OCI-LY3 (cell line): ENCODE results near the gene PPP1R36.

ENCODE experiments used
- H2AFZ ChIP-seq: fragments of 200-600, 300-600 bp; shearing (Covaris generic); 2 replicates; pipeline ENCODE4 v1.6.0; 2014; ENCODE audit warnings: antibody characterized with exemption, low read depth, low read length
- H3K27ac ChIP-seq: fragments of 200-600, 300-600 bp; sonication (generic); 2 replicates; pipeline ENCODE4 v1.5.1; 2014; ENCODE audit warnings: mild to moderate bottlenecking, low read length, moderate library complexity, mixed read lengths
- H3K27me3 ChIP-seq: fragments of 200-600, 300-600 bp; sonication (generic); 2 replicates; pipeline ENCODE4 v1.6.1; 2014; ENCODE audit warnings: low read depth, low read length, mixed read lengths
- H3K36me3 ChIP-seq: fragments of 200-600, 300-600 bp; sonication (generic); replicated peaks from 2 replicates; pipeline ENCODE3; 2014; ENCODE audit warnings: low read depth, low read length, mixed read lengths
- H3K4me1 ChIP-seq: fragments of 300-600, 200-600 bp; sonication (generic); 2 replicates; pipeline ENCODE4 v1.6.1; 2014; ENCODE audit warnings: low read length, mixed read lengths
- H3K4me2 ChIP-seq: fragments of 200-600, 300-600 bp; sonication (generic); 2 replicates; pipeline ENCODE4 v1.6.1; 2014; ENCODE audit warnings: low read length, mixed read lengths
- H3K4me3 ChIP-seq: fragments of 300-600, 200-600 bp; sonication (generic); 2 replicates; pipeline ENCODE4 v1.5.1; 2014; ENCODE audit warnings: antibody characterized with exemption, mild to moderate bottlenecking, low read length, moderate library complexity
- H3K79me2 ChIP-seq: fragments of 300-600, 200-600 bp; shearing (Covaris generic); 2 replicates; pipeline ENCODE4 v1.6.1; 2014; ENCODE audit warnings: mild to moderate bottlenecking, low read length, mixed read lengths
- H3K9ac ChIP-seq: fragments of 300-600, 200-600 bp; shearing (Covaris generic); 2 replicates; pipeline ENCODE4 v1.6.0; 2014; ENCODE audit warnings: mild to moderate bottlenecking, low read length, moderate library complexity
- H3K9me3 ChIP-seq: fragments of 200-600, 300-600 bp; shearing (Covaris generic); 2 replicates; pipeline ENCODE4 v1.6.1; 2014; ENCODE audit warnings: low read length, mixed read lengths; ENCODE audit not compliant: insufficient read depth
- H4K20me1 ChIP-seq: fragments of 200-600, 300-600 bp; sonication (generic); 2 replicates; pipeline ENCODE4 v1.6.1; 2016; ENCODE audit warnings: low read length, mixed read lengths; ENCODE audit not compliant: insufficient read depth
- EZH2phosphoT487 ChIP-seq: fragments of 200-600 bp; shearing (Covaris generic); IDR thresholded peaks from 2 replicates; pipeline ENCODE4 v1.6.1; 2018; ENCODE audit warnings: antibody characterized with exemption, mixed run types, low read depth
- TF ChIP-seq, protein P1 (sequence below): fragments of 200-600, 300-600 bp; sonication (generic); IDR thresholded peaks from 2 replicates; pipeline ENCODE4 v1.5.1; 2014; ENCODE audit warnings: antibody characterized with exemption, low read length, low read depth

Gene PPP1R36

DNA sequence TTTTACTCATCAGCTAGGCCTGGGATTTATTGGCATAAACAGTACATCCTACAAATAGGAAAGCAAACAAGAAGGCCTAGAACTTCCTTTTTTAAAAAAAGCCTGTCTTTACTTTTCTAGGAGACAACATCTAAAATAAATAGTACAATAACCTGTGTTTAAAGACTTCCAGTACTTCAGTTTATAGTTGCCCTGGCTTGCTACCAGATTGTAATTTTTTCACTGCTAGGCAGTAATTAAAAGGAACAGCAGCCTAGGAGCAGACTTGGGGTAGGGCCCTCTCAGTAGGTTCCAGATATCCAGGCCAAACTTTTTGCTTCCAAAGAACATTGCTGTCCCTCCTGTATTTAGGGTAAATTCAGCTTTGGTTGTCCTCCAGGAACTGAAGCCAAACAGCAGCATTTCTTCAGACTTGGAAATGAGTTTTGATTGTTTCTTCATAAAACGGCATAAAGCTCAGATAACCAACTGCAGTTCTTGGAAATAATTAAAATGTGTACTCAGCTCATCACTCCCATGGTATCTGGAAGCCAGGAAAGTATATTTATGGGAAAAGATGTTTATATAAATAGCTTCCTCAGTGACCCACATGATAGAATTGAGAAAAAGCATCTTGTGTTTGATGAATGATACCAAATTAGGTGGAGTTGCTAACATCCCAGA, 61.7 kb downstream of the PPP1R36 start:
- no peak for TF ChIP-seq EZH2phosphoT487
- TF ChIP-seq, protein P1, sequence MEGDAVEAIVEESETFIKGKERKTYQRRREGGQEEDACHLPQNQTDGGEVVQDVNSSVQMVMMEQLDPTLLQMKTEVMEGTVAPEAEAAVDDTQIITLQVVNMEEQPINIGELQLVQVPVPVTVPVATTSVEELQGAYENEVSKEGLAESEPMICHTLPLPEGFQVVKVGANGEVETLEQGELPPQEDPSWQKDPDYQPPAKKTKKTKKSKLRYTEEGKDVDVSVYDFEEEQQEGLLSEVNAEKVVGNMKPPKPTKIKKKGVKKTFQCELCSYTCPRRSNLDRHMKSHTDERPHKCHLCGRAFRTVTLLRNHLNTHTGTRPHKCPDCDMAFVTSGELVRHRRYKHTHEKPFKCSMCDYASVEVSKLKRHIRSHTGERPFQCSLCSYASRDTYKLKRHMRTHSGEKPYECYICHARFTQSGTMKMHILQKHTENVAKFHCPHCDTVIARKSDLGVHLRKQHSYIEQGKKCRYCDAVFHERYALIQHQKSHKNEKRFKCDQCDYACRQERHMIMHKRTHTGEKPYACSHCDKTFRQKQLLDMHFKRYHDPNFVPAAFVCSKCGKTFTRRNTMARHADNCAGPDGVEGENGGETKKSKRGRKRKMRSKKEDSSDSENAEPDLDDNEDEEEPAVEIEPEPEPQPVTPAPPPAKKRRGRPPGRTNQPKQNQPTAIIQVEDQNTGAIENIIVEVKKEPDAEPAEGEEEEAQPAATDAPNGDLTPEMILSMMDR = no peak
- H4K20me1 ChIP-seq = no peaks in the 10 kb centered on the region
- H3K27ac ChIP-seq = no peak overlapping the region
- no peaks in the 10 kb centered on the region for H3K79me2 ChIP-seq
- no peaks in the 10 kb centered on the region for H3K9me3 ChIP-seq
- no peak overlapping the region for H3K4me3 ChIP-seq
- no peak overlapping the region for H3K9ac ChIP-seq
- peaks cover 3% of the 10 kb centered on the region; the same call in 1 of the 2 replicates for H3K27me3 ChIP-seq
- no peaks in the 10 kb centered on the region for H3K36me3 ChIP-seq
- no peak overlapping the region for H2AFZ ChIP-seq
- H3K4me1 ChIP-seq = peaks cover 9% of the 10 kb centered on the region
- no peak overlapping the region for H3K4me2 ChIP-seq

DNA sequence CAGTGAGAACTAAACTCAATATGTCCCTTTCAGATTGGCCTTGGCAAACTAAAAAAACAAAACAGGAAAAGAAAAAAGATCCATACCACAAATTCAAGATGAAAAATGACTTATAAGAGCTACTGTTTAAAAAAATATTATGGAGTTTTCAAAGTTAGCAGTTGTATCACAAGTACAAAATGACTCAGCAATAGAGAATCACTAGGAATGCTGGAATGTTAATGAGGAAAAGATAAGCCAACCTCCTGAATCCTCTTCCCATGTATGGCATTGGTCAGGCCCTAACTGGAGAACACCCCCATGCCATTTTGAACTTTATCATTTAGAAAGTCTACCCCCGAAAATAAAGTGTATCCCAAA, 62.2 kb downstream of the PPP1R36 start:
- Histone ChIP-seq H3K4me2 (no peak overlapping the region), H3K79me2 (no peaks in the 10 kb centered on the region), H4K20me1 (no peaks in the 10 kb centered on the region)

DNA sequence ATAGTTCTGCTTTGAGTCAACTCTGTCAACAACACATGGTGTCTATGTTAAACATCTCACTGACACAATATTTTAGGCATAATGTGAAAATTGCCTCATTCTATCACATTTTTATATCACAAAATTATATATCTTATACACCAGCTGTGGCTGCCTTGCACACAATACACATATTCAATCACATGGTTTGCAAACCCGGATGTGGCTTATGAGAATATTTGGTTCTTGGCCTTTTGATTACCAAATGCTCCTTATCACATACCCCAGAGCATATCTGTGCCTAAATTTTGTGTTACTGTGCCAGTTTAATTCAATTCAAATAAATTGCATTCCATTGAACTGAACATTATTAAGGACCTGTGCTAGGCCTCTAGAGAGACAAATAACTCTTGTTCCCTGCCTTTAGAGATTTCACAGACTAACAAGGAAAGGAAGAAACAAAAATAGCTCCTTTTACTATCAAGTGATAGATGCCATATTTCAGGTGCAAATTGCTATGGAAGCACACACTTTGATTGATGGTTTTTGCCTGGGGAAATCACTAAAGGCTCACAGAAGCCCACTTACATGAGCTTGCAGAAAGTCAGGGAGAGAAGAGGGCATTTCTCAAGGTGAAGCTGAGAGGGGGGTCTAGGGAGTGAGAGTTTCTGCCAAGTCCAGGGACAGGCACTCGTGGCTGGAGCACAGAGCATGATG, 63.4 kb downstream of the PPP1R36 start:
- no peaks in the 10 kb centered on the region for H3K27me3 ChIP-seq
- H3K27ac ChIP-seq = no peak overlapping the region
- H3K9ac ChIP-seq = no peak overlapping the region
- H3K36me3 ChIP-seq = no peaks in the 10 kb centered on the region
- no peaks in the 10 kb centered on the region for H3K9me3 ChIP-seq
- H3K4me2 ChIP-seq = no peak overlapping the region
- no peak overlapping the region for H2AFZ ChIP-seq
- TF ChIP-seq, protein P1 = no peak
- TF ChIP-seq EZH2phosphoT487 = no peak
- H3K79me2 ChIP-seq = no peaks in the 10 kb centered on the region
- no peaks in the 10 kb centered on the region for H4K20me1 ChIP-seq
- no peak overlapping the region for H3K4me3 ChIP-seq
- peaks cover 9% of the 10 kb centered on the region for H3K4me1 ChIP-seq

More for the DNA sequence above, 62.2 kb downstream of the PPP1R36 start:
- Histone ChIP-seq H3K9me3 (no peaks in the 10 kb centered on the region), H3K36me3 (no peaks in the 10 kb centered on the region), H3K9ac (no peak overlapping the region), H3K4me3 (no peak overlapping the region), H3K27ac (no peak overlapping the region), H3K4me1 (peaks cover 9% of the 10 kb centered on the region), H3K27me3 (no peaks in the 10 kb centered on the region), H2AFZ (no peak overlapping the region)
- no peak for TF ChIP-seq EZH2phosphoT487
- TF ChIP-seq, protein P1 = no peak

DNA sequence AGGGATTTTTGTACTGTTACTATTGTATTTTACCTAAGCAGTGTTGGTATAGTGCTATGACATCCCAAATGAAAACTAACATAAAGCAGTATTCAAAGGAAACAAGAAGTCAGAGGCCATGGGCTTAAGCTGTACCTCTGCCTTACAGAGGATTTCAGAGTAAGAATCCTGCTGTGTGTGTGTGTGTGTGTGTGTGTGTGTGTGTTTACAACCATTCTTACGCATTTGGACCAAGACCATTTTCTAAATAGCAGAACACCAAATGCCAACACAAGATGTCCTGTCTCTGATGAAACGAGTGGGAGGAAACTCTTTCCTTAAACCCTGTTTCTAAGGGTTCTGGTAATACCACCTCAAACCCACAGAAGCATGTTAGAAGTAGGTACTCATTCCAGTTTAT, 64.4 kb downstream of the PPP1R36 start:
- Histone ChIP-seq H3K4me1 (peaks cover 9% of the 10 kb centered on the region), H2AFZ (no peak overlapping the region; the same call in 1 of the 2 replicates)

More for the DNA sequence above, 64.4 kb downstream of the PPP1R36 start:
- Histone ChIP-seq H4K20me1 (no peaks in the 10 kb centered on the region), H3K79me2 (no peaks in the 10 kb centered on the region), H3K4me2 (no peak overlapping the region), H3K9ac (no peak overlapping the region), H3K27me3 (no peaks in the 10 kb centered on the region), H3K4me3 (no peak overlapping the region), H3K9me3 (no peaks in the 10 kb centered on the region), H3K27ac (no peak overlapping the region), H3K36me3 (no peaks in the 10 kb centered on the region)
- TF ChIP-seq, protein P1 = no peak
- no peak for TF ChIP-seq EZH2phosphoT487
